GM18526 (cell line): Measurements from ENCODE around the gene ARL3.

Experiments used
- POLR2A ChIP-seq: IDR thresholded peaks from 3 replicates; pipeline ENCODE4 v1.6.1; 2011; ENCODE audit not compliant: insufficient read length; ENCODE audit errors: extremely low read depth

Gene ARL3

GRCh38 chr10:102629661-102630614, 84.3 kb downstream of the ARL3 start:
- TF ChIP-seq POLR2A = no peak

- TF ChIP-seq POLR2A = no peak
These were observed 85.7 kb downstream of the ARL3 start for GRCh38 chr10:102628451-102628911.

DNA sequence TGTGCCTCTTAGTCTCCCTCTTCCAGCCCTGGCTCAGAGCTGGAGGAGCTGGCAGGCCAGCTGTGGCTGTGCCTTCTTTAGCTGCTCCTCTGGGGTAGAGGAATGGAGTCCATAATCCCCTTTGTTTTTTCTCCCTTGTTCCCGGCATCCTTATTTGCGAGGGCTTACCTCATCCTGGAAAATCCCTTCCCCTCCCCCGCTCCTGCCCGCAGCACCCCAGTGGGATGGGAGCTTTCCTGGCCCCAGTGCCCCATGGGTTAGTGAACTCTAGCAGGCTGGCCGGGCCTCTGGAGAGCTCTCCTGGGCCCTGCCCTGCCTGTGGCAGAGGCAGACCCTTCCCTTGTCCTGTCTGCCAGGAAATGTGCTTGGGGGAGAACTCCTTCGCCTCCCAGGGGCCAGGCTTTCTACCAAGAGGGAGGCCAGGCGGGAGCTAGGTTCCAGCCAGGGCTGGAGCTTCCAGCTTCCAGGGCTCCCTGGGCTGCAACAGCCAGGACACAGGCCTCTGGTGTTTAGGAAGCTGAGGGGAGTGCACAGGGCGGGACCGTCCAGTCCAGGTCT, 86.4 kb downstream of the ARL3 start:
- TF ChIP-seq POLR2A = no peak

- no peak for TF ChIP-seq POLR2A
These were observed 86.9 kb downstream of the ARL3 start for GRCh38 chr10:102627291-102627735.

DNA sequence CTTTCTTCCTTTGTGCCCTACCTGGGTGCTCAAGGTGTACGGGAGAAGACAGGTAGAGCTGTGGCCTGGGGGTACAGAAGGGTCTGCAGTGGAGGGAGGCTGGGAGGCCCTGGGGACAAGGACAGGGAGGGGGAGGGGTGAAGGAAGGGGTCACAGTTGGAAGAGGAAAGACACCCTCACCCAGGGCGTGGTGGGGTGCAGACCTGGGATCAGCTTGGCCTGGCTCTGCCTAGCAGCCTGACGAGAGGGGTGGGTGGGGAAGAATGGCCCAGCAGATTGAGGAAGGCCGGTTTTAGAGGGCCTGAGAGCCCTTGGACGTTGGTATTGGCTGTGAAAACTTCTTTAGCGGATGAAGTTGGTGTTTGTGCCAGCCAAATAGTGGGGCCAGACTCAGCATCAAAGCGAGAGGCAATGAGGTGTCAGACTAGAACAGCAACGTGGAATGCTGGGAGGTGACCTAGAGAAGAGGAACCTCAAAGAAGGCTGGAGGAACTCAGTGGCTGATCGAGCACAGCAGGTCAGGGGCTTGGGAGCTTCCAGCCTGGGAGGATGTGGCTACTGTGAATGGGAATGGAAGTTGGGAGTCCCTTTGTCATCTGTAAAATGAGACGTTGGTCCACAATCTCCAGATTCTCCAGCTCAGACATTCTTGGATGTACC, 88.0 kb downstream of the ARL3 start:
- no peak for TF ChIP-seq POLR2A

DNA sequence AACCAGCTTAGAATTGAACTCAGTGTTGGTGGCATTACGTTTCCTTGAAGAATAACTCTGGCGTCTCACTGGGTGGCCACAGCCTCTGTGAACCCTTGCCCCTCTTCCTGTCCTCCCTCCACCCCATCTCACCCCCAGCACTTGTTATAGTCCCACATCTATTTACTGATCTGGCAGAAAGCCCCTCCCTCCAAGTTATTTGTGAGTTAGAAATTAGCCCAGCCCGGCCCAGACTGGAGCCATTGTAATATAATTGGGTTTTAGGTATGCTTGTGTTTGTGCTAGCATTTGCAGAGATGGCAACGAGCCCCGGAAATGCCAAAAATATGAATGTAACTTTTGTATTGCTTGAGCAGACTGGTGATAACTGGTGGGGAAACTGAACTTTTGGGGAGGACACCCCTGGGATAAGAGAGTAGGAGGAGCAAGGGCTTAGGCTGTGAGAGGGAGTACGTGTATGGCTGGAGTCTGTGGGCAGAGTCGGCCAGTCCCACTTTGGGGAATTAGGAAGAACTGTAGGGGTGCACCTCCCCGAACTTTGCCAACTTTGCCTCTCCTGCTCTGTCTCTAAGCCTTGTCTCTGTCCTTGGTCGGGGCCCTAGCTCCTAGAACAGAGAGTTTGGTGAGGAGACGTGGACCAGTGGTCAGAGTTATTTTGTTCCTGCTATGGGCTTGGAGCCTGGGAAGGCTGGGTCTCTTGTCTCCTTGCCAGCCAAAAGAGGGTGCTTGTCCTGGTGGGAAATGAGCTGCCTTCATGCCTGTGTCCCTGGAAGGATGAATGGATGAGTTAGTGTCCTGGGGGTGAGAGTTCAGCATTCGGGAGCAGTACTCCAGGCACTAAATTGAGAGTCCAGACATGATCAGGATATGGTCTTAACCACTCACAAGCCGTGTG, 89.2 kb downstream of the ARL3 start:
- TF ChIP-seq POLR2A = no peak

GRCh38 chr10:102624094-102624493, 90.1 kb downstream of the ARL3 start:
- no peak for TF ChIP-seq POLR2A
